Parathyroid adenoma (tissue), 2 donors: ENCODE measurements around the gene KCNG2.

Experiments
- H2AFZ ChIP-seq: fragments of 300-600 bp; sonication (generic); one replicate; pipeline ENCODE4 v1.7.0; 2017; ENCODE audit warnings: antibody characterized with exemption, mild to moderate bottlenecking
- H3K27ac ChIP-seq: fragments of 300-600 bp; sonication (generic); one replicate; pipeline ENCODE4 v1.7.0; 2017
- H3K27me3 ChIP-seq: fragments of 300-600 bp; sonication (generic); one replicate; pipeline ENCODE4 v1.7.0; 2017; ENCODE audit warnings: low read length; ENCODE audit not compliant: control insufficient read depth, insufficient read depth
- H3K36me3 ChIP-seq: fragments of 300-600 bp; sonication (generic); one replicate; pipeline ENCODE4 v1.7.0; 2017; ENCODE audit warnings: low read length; ENCODE audit not compliant: control insufficient read depth, insufficient read depth
- H3K4me1 ChIP-seq: fragments of 300-600 bp; sonication (generic); one replicate; pipeline ENCODE4 v1.7.0; 2017; ENCODE audit warnings: control low read depth
- H3K4me2 ChIP-seq: fragments of 300-600 bp; sonication (generic); one replicate; pipeline ENCODE4 v1.7.0; 2017; ENCODE audit warnings: low read length
- H3K4me3 ChIP-seq: fragments of 300-600 bp; sonication (generic); one replicate; pipeline ENCODE4 v1.7.0; 2017; ENCODE audit warnings: low read depth, low read length
- H3K79me2 ChIP-seq: fragments of 300-600 bp; sonication (generic); one replicate; pipeline ENCODE4 v1.7.0; 2017; ENCODE audit warnings: control low read depth
- H3K9ac ChIP-seq: fragments of 300-600 bp; sonication (generic); one replicate; pipeline ENCODE4 v1.7.0; 2017; ENCODE audit warnings: mild to moderate bottlenecking
- H3K9me3 ChIP-seq: fragments of 300-600 bp; sonication (generic); one replicate; pipeline ENCODE4 v1.7.0; 2017; ENCODE audit warnings: low read length; ENCODE audit not compliant: control insufficient read depth
- TF ChIP-seq, protein P1 (sequence below): fragments of 300-600 bp; sonication (generic); IDR thresholded peaks from one replicate; pipeline ENCODE4 v1.7.0; 2017; ENCODE audit warnings: antibody characterized with exemption, mild to moderate bottlenecking
- donor health status: primary hyperparathyroidism.

Gene KCNG2

DNA sequence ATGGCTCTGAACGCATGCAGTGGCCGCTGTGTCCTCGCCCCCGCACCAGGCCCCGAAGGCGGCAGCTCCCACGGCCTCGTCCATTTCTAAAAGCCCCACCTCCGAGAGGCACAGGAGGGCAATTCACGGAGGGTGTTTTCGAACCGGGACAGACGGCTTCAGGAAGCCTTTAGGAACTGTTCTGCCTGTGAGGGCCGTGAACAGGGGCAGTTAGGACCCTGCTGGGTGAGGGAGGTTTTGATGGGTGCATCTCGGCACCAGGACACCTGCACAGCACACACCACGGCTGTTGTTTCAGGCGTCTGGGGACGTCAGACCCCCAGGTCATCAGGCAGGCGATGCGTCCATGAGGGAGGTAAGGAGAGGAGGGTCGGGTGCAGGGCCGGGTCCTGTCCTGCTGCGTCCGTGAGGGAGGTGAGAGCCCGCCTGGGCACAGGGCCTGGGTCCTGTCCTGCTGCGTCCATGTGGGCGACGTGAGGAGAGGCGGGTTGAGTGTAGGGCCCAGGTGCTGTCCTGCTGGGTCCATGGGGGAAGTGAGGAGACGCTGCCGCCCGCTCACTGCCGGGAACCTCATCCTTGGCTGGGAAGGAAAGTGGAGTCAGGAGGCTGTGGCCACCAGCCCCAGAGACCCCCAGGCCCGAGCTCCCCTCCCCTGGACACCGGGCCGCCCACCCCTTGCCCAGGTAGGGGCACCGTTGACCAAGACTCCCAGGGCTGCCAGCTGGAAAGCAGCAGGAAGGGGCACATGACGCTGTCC lies 25.5 kb upstream of the KCNG2 start:
- Histone ChIP-seq H2AFZ (no peak overlapping the region), H3K4me3 (no peak overlapping the region), H3K36me3 (no peaks in the 10 kb centered on the region), H3K4me2 (no peak overlapping the region), H3K9me3 (no peaks in the 10 kb centered on the region), H3K9ac (no peak overlapping the region), H3K27ac (no peak overlapping the region), H3K79me2 (no peaks in the 10 kb centered on the region), H3K27me3 (no peaks in the 10 kb centered on the region), H3K4me1 (no peaks in the 10 kb centered on the region)
- TF ChIP-seq, protein P1, sequence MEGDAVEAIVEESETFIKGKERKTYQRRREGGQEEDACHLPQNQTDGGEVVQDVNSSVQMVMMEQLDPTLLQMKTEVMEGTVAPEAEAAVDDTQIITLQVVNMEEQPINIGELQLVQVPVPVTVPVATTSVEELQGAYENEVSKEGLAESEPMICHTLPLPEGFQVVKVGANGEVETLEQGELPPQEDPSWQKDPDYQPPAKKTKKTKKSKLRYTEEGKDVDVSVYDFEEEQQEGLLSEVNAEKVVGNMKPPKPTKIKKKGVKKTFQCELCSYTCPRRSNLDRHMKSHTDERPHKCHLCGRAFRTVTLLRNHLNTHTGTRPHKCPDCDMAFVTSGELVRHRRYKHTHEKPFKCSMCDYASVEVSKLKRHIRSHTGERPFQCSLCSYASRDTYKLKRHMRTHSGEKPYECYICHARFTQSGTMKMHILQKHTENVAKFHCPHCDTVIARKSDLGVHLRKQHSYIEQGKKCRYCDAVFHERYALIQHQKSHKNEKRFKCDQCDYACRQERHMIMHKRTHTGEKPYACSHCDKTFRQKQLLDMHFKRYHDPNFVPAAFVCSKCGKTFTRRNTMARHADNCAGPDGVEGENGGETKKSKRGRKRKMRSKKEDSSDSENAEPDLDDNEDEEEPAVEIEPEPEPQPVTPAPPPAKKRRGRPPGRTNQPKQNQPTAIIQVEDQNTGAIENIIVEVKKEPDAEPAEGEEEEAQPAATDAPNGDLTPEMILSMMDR, result no peak

DNA sequence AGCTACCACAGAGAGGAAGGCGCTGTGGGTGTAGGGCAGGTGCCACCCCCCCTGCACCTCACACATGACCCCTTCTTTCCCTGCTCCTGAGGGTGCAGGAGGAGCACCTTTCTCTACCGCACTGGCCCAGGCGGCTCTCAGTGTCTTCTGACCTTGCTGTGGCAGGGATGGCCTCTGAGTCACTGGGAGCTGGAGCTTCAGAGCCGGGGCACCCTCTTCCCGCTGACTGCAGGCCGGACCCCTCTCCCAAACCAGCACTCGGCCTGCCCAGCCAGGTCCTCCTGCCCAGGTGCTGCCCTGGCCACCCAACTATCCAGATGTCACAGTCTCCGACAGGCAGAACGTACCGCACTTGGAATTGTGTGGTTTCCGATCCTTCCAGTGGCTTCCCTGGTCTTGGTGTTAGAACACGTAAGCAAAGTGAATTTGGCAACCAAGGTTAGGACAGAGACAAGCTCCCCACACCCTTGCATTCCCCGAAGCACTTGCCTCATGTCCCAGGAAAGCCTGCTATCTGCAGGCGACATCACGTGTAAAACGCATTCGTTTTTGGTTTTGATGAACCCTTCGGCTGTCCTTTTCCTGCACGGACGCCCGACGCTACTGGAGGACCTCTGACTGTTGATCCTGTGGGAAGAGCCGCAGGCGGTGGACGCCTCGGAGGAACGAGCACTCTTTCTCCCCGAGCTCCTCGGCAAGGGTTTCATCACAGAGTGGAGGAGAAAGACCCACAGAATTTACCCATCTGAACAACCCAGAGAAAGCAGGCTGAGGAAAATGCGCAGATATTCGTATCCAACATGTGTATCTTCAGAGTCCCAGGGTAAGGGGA lies 24.7 kb upstream of the KCNG2 start:
- no peak overlapping the region for H3K27ac ChIP-seq
- H3K4me3 ChIP-seq, result no peak overlapping the region
- H2AFZ ChIP-seq, result no peak overlapping the region
- H3K9ac ChIP-seq, result no peak overlapping the region
- TF ChIP-seq, protein P1, result no peak
- no peaks in the 10 kb centered on the region for H3K9me3 ChIP-seq
- H3K79me2 ChIP-seq, result no peaks in the 10 kb centered on the region
- no peaks in the 10 kb centered on the region for H3K4me1 ChIP-seq
- H3K36me3 ChIP-seq, result no peaks in the 10 kb centered on the region
- no peak overlapping the region for H3K4me2 ChIP-seq
- no peaks in the 10 kb centered on the region for H3K27me3 ChIP-seq

DNA sequence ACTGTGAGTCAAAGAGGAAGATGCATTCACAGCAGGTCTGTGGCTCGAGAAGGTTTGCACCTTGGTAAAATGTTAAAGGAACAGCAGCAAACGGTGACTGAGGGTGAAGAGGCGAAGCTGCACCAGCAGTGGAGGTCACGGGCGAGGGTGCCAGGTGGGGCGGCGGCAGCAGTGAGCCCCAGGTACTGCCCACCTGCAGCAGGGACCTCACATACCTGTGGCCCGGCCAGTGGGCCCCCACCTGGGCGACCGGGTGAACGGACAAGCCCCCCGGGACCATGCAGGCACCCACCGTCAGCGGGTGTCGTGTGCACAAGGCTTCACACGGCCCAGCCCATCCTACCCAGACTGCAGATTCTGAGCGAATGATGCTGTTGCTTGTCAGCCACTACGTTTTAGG lies 23.6 kb upstream of the KCNG2 start:
- Histone ChIP-seq H3K79me2 (no peaks in the 10 kb centered on the region), H2AFZ (no peak overlapping the region), H3K27me3 (no peaks in the 10 kb centered on the region), H3K4me1 (no peaks in the 10 kb centered on the region), H3K4me3 (no peak overlapping the region), H3K4me2 (no peak overlapping the region), H3K9ac (no peak overlapping the region), H3K9me3 (no peaks in the 10 kb centered on the region), H3K27ac (no peak overlapping the region), H3K36me3 (no peaks in the 10 kb centered on the region)
- TF ChIP-seq, protein P1, result no peak

DNA sequence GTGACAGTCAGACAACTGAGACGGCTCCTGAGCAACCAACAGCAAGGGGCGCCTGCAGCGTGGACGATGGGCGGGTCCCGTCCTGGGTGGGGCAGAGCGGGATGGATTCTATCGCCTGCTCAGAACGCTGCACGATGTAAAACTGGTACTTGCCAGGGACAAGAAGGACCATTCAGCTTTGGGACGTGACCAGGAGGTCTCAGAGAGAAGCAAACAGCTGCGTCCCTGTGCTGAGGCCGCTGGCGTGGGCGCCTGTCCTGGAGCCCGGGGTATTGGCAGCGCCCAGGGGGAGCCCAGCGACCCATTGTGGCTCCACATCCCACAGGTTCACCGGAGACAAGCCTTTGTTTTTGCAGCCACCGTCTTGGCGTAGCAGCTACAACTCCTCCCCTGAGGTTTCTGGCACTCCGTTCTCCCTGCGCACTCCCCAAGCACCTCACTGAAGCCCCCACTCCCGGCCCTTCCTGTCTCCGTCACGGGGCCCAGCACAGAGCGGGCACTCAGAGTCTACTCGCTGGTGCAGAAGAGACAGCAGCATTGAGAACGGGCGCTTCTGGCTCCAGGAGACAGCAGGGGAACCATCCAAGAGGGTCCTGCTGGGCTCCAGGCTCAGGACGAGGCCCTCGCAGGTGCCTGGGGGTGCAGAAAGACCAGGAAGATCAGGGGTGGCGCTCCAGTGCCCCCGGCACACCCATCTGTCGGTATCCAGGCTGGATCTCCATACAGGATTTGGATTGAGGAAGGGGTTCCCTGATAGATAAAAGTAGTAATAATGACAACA lies 22.1 kb upstream of the KCNG2 start:
- H3K4me3 ChIP-seq, result no peak overlapping the region
- H2AFZ ChIP-seq, result no peak overlapping the region
- no peaks in the 10 kb centered on the region for H3K4me1 ChIP-seq
- no peak overlapping the region for H3K27ac ChIP-seq
- H3K79me2 ChIP-seq, result no peaks in the 10 kb centered on the region
- no peaks in the 10 kb centered on the region for H3K9me3 ChIP-seq
- TF ChIP-seq, protein P1, result no peak
- H3K36me3 ChIP-seq, result no peaks in the 10 kb centered on the region
- H3K27me3 ChIP-seq, result no peaks in the 10 kb centered on the region
- H3K4me2 ChIP-seq, result no peak overlapping the region
- H3K9ac ChIP-seq, result no peak overlapping the region
